Epidermal melanocyte (primary cell): ENCODE measurements around the gene ARID3A.
A peak's percentile ranks its signal among the peaks of the same experiment; 100 is the strongest.
"Not testable (repeated sequence)": the region's sequence is repeated elsewhere in the genome, so short reads cannot be mapped to it uniquely, and the experiment has no call there.

ENCODE experiments used
- DNase-seq: peaks from one replicate; pipeline ENCODE4 v3.0.0; 2011; ENCODE audit warnings: low spot score; ENCODE audit not compliant: insufficient read length

ARID3A gene

GRCh38 chr19:945401-946252 lies 19.8 kb downstream of the ARID3A start:
- DNase-seq, result no peak

GRCh38 chr19:947090-947706 lies 21.4 kb downstream of the ARID3A start:
- no peak for DNase-seq

- no peak for DNase-seq
Measured at GRCh38 chr19:947707-948539, 22.1 kb downstream of the ARID3A start.

GRCh38 chr19:948842-949496 lies 23.1 kb downstream of the ARID3A start:
- no peak for DNase-seq

GRCh38 chr19:950352-951066 lies 24.7 kb downstream of the ARID3A start:
- no peak for DNase-seq

GRCh38 chr19:952049-952679 lies 26.3 kb downstream of the ARID3A start:
- DNase-seq, result no peak

GRCh38 chr19:952680-953444 lies 27.0 kb downstream of the ARID3A start:
- DNase-seq, result no peak

- no peak for DNase-seq
Measured at GRCh38 chr19:953445-954271, 27.8 kb downstream of the ARID3A start.

- DNase-seq, result no peak
Measured at GRCh38 chr19:954272-954671, 28.4 kb downstream of the ARID3A start.

- DNase-seq, result no peak
Measured at GRCh38 chr19:954672-955494, 29.0 kb downstream of the ARID3A start.

- DNase-seq, result no peak
Measured at GRCh38 chr19:955803-956765, 30.2 kb downstream of the ARID3A start.

- DNase-seq, result peak; percentile 59
Measured at GRCh38 chr19:956766-957440, 31.1 kb downstream of the ARID3A start.

GRCh38 chr19:957578-957977 lies 31.7 kb downstream of the ARID3A start:
- DNase-seq, result not testable (repeated sequence)

- DNase-seq, result no peak
Measured at GRCh38 chr19:958967-959855, 33.4 kb downstream of the ARID3A start.

GRCh38 chr19:960020-960419 lies 34.2 kb downstream of the ARID3A start:
- no peak for DNase-seq
